Lower leg skin (tissue), 4 donors: ENCODE results near the gene ACOXL. TPM values are rescaled to one million over a fixed set of nuclear protein-coding genes. Genes with fewer than 3 reads are reported as not detected.

Source experiments
- DNase-seq, 2 donors: peaks; one replicate each; pipeline ENCODE4 v3.0.0-alpha.2; 2019; ENCODE audit warnings: low spot score in 2 of 2
- H3K4me3 ChIP-seq: fragments of 200-600 bp; sonication (generic); 2 replicates; pipeline ENCODE4 v1.5.1; 2017; ENCODE audit warnings: mild to moderate bottlenecking, low read depth; ENCODE audit not compliant: poor library complexity, severe bottlenecking
- CTCF ChIP-seq, 3 donors: fragments of 450-650 bp; IDR thresholded peaks; one replicate each; pipeline ENCODE4 v1.5.1; 2016; ENCODE audit warnings: antibody characterized with exemption in 3 of 3, mild to moderate bottlenecking in 3 of 3, moderate library complexity in 2 of 3
- POLR2A ChIP-seq, 2 donors: fragments of 450-650 bp; IDR thresholded peaks; one replicate each; pipeline ENCODE4 v1.6.1; 2016 to 2017; ENCODE audit warnings: antibody characterized with exemption in 2 of 2, mild to moderate bottlenecking in 1 of 2, moderate library complexity in 1 of 2
- WGBS, 2 donors: methylation state at CpG; one replicate each; pipeline ENCODE4 v1.1.5; 2018; 5-methylcytosine and 5-hydroxymethylcytosine counted together
- intact Hi-C: fragments of 100-400 bp; cut with DNase I; formaldehyde crosslinking; loops from one replicate; pipeline ENCODE4 v1.15.0; 2023; ENCODE audit warnings: low total_unique reads
- total RNA-seq, 4 donors: library from RNA; depleted of rRNA; stranded (reverse); fragments of >200 nt; gene quantifications; one replicate each; pipeline ENCODE4 v1.1.0, GENCODE V29; 2016

The ACOXL gene
- total RNA-seq, 4 donors from 2014 or later, result not detected

- H3K4me3 ChIP-seq, result no peak overlapping the region
- no peak for TF ChIP-seq POLR2A (IDR thresholded peaks at IDR 0.05)
- TF ChIP-seq CTCF (IDR thresholded peaks at IDR 0.05), result no peak
- DNase-seq, result no peak
- WGBS, 2 donors, result 35 to 51% methylated on average over 2 of the region's 2 CpGs
- intact Hi-C loops, result no loop called here
Observed at GRCh38 chr2:111030945-111031344, 298.6 kb downstream of the ACOXL start.

- TF ChIP-seq CTCF (IDR thresholded peaks at IDR 0.05), result no peak
- TF ChIP-seq POLR2A (IDR thresholded peaks at IDR 0.05), result no peak
Observed at GRCh38 chr2:111031546-111032478, 299.4 kb downstream of the ACOXL start.

DNA sequence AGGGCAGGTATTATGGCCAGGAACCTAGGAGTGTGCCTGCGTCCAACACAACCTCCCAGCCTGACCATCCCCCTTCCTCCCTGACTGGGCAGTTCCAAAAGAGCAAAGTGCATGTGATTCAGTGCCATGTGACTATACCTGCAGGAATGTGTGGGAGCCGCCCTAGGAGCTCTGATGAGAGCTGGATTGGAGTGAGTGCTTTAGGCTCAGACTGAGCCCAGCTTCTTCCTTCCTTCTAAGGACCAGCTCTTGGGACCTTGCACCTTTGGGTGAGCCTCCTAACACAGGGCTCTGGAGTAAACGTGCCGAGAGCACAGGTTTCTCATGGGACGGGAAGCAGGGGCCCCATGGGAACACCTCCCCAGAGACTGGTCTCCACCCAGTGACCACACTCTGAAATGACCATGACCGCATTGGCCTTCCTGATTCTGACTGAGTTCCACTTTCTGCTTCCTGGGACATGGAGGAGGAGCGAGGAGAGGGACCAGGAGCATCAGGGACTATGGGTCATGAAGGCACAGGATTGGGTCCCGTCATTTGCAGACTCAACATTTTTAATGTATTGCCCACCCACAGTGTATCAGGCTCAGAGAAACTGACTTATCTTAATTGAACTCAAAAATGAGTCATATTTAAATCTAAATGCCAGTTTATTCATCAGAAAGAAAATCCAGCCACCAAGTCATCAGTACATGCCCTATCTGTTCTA, 300.5 kb downstream of the ACOXL start:
- 75 to 76% methylated on average over 7 to 8 of the region's 8 CpGs for WGBS, 2 donors
- TF ChIP-seq CTCF (IDR thresholded peaks at IDR 0.05) (no peak), POLR2A (IDR thresholded peaks at IDR 0.05) (no peak)
- H3K4me3 ChIP-seq, result no peak overlapping the region
- peak in 1 of 2 donors; percentile 74 for DNase-seq
- intact Hi-C loops, result no loop called here

More at GRCh38 chr2:111031546-111032478, 299.4 kb downstream of the ACOXL start:
- no peak for DNase-seq
- intact Hi-C loops, result no loop called here
- 58 to 63% methylated on average over 15 of the region's 15 CpGs for WGBS, 2 donors
- H3K4me3 ChIP-seq, result no peak overlapping the region

- DNase-seq, result no peak
- TF ChIP-seq CTCF (IDR thresholded peaks at IDR 0.05) (no peak), POLR2A (IDR thresholded peaks at IDR 0.05) (no peak)
- WGBS, 2 donors, result 85 to 86% methylated on average over 4 of the region's 4 CpGs
- intact Hi-C loops, result no loop called here
- no peak overlapping the region for H3K4me3 ChIP-seq
Observed at GRCh38 chr2:111034146-111034545, 301.8 kb downstream of the ACOXL start.

DNA sequence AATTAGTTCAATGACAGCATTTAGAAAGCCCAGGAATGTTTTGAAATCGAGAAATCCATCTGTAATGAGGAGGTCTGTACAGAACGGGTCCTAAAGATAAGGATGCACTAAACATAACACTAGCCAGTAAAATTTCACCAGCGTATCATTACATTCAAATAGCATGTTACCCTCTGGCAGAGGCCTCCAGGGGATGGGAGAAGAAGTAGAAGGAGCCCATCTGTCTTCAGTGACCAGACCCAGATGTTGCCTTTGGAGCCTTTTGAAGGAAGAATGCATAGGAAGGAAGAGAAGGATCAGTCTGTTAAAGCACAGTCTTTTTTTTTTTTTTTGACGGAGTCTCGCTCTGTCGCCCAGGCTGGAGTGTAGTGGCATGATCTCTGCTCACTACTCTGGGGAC, 302.2 kb downstream of the ACOXL start:
- 75 to 81% methylated on average over 6 of the region's 6 CpGs for WGBS, 2 donors
- intact Hi-C loops, result no loop called here

More for the DNA sequence above, 302.2 kb downstream of the ACOXL start:
- H3K4me3 ChIP-seq, result no peak overlapping the region
- no peak for DNase-seq
- TF ChIP-seq CTCF (IDR thresholded peaks at IDR 0.05) (no peak), POLR2A (IDR thresholded peaks at IDR 0.05) (no peak)
